Lung microvascular endothelial cell (primary cell): Measurements from ENCODE around the gene DNAAF8. TPM values are rescaled to one million over a fixed set of nuclear protein-coding genes. Genes with fewer than 3 reads are reported as not detected.

Experiments used
- DNase-seq, 2 donors: peaks; one replicate each; pipeline versions ENCODE4 v3.0.0 to v3.0.0-alpha.2; 2010; ENCODE audit warnings: low read depth in 2 of 2
- total RNA-seq: library from RNA; depleted of rRNA; stranded (reverse); fragments of >200 nt; gene quantifications from 2 replicates; pipeline ENCODE4 v1.2.1, GENCODE V29; 2014

Gene DNAAF8
- total RNA-seq, 1 donor from 2014 or later = 0.40 TPM

DNA sequence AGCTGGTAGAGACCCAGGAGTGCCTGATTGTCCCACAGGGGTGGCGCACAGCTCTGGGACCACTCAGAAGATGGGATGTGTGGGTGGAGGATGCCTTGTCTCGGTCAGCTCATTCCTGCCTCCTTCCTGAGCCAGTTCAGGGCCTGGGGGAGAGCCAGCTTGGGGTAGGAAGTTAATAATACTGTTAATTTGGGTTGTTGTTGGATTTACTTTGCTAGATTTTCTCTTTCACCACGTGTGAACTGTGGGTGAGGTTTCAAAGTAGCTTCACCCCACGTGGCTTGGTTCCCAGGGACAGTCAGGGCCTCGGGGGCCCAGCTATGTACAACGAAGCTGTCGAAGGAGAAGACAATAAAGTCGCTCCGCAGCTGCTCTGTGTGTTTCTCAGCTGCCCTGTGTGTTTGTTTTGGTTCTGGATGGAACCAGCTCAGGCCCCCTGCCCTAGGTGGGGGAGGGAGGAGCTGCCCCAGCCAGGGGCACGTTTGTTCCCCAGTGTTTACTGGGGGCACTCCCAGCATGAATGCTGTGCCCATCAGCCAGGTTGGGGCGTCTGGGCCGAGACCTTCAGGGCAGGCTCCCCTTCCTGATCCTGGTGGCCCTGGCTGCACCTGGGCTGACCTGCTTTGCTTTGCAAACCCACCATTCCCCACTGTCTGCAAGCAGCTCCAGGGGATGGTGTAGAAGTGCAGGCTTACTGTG lies 38.7 kb upstream of the DNAAF8 start:
- no peak for DNase-seq

DNA sequence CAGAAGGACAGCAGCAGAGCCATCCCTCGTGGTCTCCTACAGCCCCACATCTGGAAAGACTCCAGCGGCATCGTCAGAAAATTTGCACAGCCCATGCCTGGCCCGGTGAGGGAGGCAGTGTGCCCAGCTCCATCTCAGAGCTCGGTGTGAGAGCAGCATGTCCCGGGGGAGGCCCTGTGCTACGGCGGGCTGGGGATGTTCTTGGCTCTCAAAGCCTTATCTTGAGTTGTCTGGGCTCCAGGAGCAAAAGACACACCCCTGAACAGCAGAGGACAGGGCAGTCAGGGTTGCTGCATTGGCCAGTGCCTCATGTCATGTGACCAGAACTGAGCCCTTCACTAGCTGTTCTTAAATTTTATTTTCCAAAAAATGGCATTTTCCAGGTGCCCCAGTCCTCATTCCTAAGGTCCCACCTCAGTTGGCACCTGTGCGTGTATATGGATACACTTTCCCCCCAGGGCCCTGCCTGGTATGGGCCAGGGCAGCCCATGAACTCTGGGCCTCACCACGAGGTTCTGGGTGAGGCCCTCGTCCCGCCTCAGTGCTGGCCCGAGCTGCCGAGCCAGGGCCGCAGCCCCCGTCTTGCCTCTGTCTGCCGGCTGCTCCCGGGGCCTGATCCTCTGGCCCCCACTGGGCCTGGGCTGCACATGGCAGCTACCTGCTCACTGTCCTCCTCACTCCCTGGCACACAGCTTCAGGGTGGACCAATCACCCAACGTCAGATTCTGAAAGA lies 38.0 kb upstream of the DNAAF8 start:
- no peak for DNase-seq

DNA sequence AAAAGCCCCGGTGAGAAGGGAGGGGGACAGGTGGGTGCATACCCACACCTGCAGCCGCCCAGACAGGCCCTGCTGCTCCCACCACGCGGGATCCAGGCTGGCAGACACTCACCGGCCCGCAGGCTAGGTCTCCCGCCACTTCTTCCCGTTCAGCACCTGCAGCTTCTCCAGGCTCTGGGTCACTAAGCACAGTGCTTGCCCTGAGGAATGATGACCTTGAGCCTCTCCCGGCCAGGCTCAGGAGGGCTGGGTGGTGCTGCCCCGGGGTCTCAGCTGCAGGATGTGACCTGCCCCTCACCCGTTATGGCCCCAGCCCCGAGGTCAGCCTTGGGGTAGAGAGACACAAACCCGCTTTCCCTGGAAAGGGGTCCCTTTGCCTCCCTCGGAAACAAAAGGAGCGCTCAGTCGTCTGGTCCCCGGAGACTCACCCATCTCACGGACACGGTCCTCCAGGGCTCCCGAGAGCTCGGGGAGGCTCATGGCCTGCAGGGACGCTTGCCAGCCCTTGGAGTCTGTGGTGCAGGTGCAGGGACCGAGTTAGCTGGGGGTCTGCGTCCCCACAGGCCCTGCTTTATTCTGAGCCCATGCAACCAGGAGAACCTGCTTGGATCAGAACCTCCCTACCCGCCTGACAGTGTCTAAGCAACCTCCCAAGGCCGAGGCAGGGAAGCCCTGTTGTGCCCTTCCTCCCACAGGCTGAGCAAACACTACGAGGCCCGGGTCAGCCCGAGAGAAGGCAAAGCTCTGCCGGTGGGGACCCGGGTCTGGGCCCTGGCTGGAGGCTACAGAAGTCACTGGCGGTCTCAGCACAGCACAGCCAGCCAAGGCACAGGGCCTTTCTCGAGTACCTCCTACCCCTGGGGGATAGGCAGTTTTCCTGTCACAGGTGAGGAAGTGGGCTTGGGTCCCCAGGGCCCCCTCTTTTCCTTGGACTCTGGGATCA lies 37.2 kb upstream of the DNAAF8 start:
- no peak for DNase-seq

DNA sequence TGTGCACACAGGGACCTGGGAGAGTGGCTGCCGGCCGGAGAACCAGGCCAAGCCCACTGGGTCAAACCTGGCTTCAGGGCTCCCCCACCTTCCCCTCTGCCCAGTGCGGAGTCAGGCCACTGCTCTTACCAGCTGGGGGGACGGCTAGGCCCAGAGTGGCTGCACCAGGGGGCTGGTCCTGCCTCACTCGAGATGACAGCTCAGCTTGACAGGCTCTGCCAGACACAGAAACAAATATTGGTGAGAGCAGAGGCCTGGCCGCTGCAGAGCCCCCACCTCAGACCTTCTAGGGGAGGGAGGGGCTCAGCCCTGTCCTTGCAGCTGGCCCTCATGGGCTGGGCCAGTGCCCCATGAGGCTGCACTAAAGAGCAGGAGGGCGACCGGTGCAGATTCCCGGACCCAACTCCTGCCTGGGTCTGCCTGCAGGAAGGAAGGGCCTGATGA lies 36.5 kb upstream of the DNAAF8 start:
- no peak for DNase-seq

DNA sequence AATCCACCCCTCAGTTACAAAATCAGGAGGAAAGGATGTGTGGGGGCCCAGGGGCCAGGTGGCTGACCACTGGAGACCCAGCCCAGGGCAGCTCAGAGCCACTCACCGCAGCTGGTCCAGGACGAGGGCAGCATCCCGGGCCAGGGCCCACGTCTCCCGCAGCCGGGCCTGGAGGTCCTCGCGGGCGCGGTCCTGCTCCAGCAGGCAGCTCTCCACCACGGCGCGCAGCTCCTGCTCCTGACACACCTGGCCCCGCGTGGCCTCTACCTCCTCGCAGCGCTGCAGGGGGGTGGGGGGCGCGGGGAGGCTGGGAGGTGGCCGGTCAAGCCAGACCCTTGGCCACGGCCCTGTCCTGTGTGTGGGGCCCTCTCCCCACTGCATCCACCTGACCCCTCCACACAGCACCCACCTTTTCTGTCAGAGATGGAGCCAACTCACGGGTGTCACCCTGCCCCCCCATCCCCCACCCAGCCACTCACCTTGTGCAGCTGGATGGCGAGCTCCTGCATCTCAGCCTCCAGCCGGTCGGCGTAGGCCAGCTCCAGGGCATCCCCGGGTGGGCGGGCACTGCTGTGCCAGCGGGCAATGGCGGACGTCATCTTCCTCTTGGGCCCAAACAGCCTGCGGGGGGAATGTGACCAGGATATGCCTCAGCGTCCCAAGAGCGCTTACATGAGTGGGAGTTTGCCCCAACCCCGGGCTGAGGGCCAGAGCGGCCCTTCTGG lies 35.9 kb upstream of the DNAAF8 start:
- DNase-seq = no peak

DNA sequence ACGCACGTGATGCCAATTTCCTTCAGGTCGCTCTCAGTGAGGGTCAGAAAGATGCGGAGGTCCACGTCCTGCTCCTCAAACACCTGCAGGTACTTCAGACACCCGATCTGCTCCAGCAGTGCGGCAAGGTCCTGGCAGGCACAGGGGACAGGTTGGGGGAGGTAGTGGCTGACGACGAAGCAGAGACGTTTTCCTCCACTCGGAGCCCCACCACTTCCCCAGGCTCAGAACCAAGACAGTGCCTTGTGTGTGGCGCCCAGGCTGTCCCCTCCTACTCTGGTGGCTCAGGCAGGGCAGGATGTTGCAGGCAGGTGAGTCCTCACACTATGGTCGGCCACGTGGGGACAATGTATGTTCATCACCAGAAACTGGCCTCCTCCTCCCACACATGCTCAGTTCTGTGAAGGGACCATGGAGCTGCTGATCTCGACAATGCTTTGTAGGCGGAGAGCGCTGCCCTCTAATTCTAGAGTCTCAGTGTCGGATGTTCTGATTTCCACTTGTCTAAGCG lies 35.2 kb upstream of the DNAAF8 start:
- no peak for DNase-seq

DNA sequence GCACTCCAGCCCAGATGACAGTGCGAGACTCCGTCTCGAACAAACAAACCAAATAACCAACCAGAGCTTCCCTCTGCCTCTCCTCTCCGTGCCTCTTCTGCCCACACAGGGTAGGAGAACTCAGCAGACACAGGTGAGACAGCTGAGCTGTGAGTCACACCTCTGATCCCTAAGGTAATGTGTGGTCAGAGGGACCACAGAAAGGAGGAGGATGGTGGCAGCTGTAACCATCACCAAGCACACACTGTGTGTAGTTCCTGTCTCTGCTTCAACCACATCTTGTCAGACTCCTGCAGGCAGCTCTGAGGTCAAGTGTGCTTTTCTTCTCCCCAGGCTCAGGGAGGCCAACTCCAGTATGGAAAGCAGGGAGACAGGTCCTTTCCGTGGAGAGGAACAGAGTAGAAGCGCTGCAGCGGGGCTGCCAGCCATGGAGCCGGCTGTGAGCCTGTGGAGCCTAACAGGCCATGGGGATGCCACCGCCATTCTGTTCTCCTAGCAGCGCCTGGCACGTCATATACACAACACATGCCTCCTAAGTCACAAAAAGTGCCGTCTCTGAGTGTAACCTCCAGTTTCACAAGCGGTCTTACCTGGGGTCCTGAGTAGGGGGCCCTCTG lies 33.8 kb upstream of the DNAAF8 start:
- DNase-seq = no peak

DNA sequence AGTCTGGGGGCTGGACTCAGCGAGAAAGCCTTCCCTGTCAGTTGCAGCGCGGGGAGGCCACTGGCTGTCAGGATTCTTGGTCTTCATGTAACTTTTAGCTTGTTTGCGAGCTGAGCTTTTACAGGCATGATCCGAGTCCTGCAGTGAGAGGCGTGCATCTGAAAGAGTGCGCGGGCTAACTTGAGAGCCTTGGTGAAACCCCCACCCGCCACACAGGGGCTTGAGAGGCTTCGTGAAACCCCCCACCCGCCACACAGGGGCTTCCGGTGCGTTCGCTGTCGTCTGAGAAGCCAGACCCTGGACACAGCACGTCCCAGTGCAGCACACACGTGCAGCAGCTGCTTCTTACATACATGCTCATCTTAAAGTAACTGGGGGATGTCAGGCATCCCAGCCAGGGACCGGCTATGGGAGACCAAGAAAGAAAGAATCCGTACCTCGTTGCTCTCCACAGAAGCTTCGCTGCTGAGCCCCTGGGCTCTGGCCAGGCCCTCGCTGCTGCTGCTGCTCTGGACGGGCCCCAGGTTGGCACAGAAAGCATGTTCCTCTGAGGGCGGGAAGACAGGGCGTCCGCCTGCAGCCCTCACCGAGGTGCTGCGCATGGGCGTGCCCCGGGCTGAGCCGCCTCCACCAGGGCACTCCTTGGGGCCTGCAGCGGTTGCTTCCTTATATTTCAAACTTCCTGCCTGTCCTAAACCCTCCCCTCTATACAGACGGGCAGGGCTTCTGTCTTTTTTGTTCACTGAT lies 33.2 kb upstream of the DNAAF8 start:
- no peak for DNase-seq

DNA sequence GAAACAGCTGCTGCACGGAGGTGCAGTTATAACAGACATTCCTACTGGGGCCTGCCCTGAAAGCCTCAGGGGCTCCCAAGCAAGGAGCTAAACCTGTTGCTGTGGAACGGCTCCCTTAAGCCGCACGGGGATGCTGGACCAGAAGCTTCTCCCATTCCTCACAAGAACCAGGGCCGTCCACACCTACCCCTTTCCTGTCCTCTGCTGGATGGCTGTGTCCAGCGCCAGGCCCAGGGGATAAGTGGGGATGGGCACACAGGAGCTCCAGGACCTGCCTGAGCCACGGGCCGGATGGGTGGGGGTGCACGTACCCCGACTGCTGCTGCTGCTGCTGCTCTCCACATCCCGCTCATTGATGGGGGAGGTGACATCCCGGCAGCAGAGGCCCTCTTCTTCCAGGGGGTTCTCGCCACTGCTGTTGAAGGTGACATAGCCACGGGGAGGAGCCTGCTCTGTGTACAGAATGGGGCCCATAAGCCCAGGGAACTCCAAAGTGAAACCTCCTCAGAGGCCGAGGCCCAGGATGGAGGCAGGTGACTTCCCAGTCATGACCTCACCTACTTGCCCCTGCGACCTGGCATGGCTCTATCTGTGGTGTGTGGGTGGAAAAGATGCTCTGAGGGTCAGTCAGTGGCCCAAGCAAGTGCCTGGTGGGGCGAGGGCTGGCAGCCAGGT lies 32.4 kb upstream of the DNAAF8 start:
- DNase-seq = no peak

DNA sequence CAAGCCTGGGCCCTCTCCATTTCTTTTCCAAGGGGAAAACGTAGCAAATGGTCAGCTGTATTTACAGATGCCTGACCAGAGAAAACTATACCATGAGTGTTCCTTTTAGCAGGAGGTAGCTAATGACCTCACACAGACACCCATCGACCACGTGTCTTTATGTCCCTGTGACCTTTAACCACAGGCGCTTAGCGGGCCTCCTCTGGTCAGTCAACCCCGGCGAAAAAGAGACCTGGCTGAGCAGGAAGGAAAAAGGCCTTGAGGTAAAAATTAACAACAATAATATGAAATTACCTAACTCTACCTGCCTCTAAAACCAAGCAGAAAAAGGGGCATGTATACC lies 31.9 kb upstream of the DNAAF8 start:
- DNase-seq = no peak

DNA sequence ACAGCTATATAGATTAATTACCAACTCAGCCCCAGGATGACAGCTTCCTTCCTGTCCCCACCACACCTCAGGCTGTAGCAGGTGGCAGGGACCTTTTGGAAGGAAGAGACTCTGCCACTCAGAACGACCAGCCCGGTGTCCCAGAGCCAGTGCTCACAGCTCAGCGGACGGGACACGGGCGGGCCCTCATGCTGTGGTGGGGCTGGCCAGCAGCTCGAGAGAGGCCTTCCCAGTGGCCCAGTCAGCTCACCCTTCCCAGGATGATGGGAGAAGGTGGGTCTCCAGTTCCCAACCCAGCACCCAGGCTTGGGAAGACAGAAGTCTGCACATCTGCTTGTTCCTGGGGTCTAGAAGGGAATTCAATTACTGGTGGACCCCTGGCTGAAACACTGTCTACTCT lies 30.4 kb upstream of the DNAAF8 start:
- DNase-seq = no peak

DNA sequence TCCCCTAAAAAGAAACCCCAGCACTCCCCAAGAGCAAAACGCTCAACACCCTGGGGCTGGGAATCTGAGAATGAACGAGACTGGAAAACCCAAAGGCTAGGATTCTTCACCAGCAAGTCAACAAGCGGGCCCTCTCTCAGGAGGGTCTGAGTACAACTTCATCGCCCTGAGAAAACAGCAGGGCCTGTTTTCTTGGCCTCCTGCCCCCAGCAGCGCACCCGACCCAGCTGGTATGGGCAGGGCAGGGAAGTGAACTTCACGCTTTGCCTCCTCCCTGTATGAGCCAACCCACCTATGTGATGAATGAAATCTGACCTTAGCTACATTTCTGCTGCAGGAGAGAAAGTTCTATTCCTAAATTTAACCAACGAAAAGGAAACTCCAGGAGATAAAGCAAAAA lies 29.8 kb upstream of the DNAAF8 start:
- no peak for DNase-seq

DNA sequence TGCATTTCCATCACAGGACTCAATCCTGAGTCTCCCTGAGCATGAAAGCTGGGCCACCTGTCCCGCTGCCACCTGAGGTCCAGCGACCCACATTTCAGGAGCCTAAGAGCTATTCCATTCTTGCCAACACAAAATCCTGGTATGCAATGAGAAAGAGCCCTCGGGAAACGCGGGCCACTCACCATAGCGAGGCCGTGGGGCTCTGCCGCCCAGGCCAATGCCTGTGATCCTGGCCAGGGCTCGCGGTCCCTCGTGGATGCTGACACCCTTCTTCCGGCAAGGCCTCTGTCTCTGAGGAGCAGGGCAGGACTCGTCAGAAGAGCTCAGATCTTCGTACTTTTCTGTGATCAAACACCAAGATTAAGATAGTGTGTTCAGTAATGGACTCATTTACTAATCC lies 29.4 kb upstream of the DNAAF8 start:
- DNase-seq = no peak

DNA sequence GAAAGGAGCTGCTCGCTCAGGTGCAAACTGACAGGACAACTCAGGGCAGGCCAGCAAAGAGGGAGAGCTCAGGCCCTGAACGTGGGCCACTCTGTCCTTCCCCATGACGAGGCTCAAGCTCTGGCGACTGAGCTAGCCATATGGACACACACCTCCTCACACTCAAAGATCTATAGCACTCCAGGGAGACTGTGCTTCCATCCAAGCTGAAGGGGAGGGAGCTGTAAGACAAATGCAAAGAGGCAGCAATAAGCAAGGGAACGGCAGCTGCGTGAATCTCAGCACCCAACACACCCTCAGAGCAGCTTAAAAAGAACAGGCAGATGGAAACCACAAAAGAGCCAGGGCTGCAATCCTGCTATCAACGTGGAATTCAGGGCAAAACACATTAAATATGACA lies 27.5 kb upstream of the DNAAF8 start:
- DNase-seq = no peak

DNA sequence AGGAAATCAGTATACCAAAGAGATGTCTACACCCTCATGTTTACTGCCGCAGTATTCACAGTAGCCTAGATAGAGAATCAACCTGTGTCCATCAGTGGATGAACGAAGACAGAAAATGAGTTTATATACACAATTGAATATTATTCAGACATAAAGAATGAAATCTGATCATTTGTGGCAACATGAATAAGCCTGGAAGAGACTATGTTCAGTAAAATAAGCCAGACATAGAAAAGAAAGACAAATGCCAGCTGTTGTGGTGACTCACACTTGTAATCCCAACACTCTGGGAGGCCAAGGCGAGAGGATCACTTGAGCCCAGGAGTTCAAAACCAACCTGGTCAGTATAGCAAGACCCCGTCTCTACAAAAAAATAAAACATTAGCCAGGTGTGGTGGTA lies 24.9 kb upstream of the DNAAF8 start:
- no peak for DNase-seq

DNA sequence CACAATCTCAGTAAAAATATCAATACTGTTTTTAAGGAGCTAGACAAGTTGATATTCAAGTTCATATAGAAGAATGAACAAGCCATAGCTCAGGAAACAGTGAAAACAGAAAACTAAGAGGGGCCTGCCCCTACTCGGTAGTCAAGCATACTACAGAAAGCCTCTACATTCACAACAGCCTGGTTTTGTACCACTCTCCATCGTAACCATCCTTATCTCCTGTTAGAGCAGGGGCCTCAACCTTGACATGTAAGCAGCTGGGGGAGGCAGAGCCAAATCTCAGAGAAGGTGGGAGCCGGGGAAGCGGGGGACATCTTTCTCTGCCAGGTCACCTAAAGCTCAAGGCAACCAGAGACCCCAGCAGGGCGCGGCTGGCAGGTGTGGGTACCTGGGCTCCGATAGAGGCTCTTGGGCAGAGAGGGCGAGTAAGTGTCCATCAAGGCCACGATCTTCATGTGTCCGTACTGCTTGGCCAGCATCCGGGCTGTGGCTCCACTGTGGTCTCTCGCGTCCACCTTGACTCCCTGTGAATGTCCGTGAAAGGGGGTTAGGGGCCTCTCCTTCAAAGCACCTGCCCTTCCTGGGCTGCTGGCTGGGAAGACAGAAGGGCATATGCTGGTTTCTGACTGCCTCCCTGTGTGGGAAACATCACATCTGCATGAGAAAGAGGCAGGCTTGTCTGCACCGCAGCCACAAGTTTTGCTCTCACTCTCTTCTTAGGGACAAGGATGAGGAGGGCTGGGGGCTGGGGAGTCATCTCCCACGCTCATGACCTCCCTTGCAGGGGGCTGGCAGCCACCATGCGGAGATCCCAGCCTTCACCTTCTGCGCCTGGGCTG lies 20.5 kb upstream of the DNAAF8 start:
- DNase-seq = no peak

DNA sequence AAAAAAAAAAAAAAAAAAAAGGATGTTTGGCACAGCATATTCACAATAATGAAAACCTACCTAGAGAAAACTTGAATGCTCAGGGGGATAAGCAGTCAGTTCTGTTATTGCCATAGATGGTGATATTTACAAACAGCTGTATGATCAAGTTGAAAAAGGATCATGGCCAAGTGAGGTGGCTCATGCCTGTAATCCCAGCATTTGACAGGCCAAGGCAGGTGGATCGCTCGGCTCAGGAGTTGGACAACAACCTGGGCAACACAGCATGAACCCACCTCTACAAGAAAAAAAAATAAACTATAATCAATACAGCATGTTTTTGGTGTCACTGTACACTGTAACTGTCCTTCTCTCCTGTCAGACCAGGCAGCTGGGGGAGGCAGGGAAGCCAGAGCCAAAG lies 19.3 kb upstream of the DNAAF8 start:
- DNase-seq = no peak

DNA sequence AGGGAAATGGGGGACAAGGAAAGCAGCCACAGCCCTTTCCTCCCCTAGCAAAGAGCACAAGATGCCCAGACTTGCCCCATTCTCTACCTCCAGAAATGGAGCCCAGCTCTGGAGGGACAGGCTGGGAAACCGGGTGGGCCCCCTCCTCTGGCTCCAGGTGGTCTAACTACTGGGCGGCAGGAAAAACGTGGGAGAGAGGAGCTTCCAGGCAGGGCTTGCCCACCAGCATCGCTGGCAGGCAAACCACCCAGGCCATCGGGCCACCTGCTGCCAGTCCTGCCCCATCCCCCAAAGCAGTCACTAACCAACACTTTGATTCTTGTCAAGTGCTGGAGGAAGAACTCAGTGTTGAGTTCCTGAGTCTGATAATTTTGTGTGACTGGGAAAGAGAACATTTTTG lies 15.9 kb upstream of the DNAAF8 start:
- no peak for DNase-seq
